Measurements from ENCODE around the gene CAMKV. TPM values are rescaled to one million over a fixed set of nuclear protein-coding genes. Genes with fewer than 3 reads are reported as not detected.
"Not testable (repeated sequence)": the region's sequence is repeated elsewhere in the genome, so short reads cannot be mapped to it uniquely, and the experiment has no call there.

The CAMKV gene
- total RNA-seq, 1 donor from 2014 or later: 1.6 TPM

DNA sequence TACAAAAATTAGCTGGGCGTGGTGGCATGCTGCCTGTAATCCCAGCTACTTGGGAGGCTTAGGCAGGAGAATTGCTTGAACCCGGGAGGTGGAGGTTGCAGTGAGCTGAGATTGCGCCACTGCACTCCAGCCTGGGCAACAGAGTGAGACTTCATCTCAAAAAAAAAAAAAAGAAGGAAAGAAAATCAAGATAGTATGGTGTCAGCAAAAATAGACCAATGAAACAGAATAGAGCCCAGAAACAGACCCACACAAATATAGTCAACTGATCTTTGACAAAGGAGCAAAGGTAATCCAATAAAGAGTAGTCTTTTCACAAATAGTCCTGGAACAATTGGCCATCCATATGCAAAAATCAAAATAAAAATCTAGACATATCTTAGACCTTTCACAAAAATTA is 46.6 kb downstream of the CAMKV start:
- H3K9me3 Mint-ChIP-seq; intact Hi-C loops (cut with micrococcal nuclease); H3K27me3 Mint-ChIP-seq; H3K36me3 Mint-ChIP-seq (ENCODE audit: low read depth); H3K4me3 Mint-ChIP-seq; H3K27ac Mint-ChIP-seq; H3K4me1 Mint-ChIP-seq; DNase-seq: not testable (repeated sequence)

DNA sequence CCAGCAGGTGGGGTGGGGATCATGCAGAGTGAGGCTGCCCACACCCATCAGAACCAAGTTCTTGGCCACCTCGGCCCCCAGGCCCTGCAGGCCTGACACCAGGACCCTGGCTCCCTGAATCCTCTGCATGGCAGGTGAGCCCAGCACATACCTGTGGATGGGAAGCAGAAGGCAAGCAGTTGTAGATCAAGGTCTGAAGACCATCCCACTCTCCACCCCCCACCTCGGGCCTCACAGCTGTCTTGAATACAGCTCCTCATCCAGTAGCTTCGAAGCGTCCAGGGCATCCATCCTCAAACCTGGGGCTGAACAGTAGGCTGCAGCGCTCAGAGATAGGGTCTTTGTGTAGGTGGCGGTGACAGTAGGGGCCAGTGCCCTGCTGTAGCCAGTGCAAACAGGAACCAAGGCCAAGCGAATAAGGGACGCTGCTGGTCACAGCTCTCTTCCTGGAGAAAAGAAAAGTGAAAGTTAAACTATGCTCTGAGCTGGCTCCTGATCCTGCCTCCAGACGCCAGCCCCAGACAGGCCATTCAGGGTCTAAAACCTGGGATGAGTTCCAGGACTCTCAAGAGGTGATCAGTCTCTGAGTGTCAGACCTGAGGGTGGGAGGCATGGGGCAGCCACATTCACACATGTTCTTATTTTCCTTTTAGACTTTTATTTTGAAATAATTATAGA is 56.1 kb downstream of the CAMKV start, which contains the start of gene UBA7:
TSS of gene UBA7 (minus strand) at position 457 of the 678 bp plus-strand sequence. CDS start at position 291, 166 bp downstream.
- Mint-ChIP-seq H3K4me3 (peak within 1 kb of the TSS; percentile 96), H3K36me3 (ENCODE audit: low read depth) (peaks cover 20% of the 10 kb centered on the region), H3K27me3 (no peaks in the 10 kb centered on the region), H3K4me1 (peaks cover 29% of the 10 kb centered on the region), H3K27ac (peak within 1 kb of the TSS; percentile 95), H3K9me3 (no peaks in the 10 kb centered on the region)
- peak; percentile 86 for DNase-seq
- intact Hi-C loops (cut with micrococcal nuclease): loop anchor here (1.0 kb wide), 1 partner anchor 11 kb away; no protein-coding TSS in a partner anchor

DNA sequence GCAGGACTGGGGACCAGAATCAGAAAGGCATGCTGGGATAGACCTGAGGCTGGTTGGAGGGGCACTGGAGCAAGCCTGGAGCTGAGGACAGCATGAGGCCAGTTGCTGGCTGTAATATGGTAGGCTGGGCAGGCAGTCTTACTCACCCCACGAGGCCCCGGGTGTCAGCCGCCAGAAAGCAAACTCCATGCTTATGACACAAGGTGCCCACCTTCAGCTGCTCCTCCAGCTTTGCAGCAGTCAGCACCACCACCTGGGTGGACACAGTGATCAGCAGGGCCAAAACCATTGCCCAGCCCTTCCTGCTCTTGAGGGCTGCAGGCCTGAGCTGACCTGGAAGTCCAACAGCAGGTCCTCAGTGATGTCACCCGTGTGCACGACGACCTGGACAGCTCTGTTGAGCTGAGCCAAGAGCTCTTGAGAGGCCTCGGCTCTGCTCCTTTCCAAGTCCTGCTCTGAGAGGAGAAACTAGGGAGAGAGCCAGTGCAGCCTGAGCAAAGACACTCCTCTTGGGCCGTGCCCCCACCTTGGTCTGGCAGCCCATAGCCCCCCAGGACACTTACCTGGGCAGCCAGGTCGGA is 56.7 kb downstream of the CAMKV start:
- DNase-seq: no peak
- intact Hi-C loops (cut with micrococcal nuclease): loop anchor here (1.0 kb wide), 1 partner anchor 11 kb away; no protein-coding TSS in a partner anchor
- peaks cover 32% of the 10 kb centered on the region for H3K4me1 Mint-ChIP-seq
- no peaks in the 10 kb centered on the region for H3K27me3 Mint-ChIP-seq
- peaks cover 20% of the 10 kb centered on the region for H3K36me3 Mint-ChIP-seq (ENCODE audit: low read depth)
- peak overlapping the region; percentile 96 for H3K4me3 Mint-ChIP-seq
- H3K27ac Mint-ChIP-seq: peak overlapping the region; percentile 95
- no peaks in the 10 kb centered on the region for H3K9me3 Mint-ChIP-seq

Other genes with a start within 250 kb of the CAMKV start
- 111 and 117 TPM in 2 replicates for gene APEH, start 195.6 kb downstream of the CAMKV start, total RNA-seq
- 7.5 and 7.6 TPM in 2 replicates for gene MST1, start 180.4 kb downstream of the CAMKV start, total RNA-seq
- gene RNF123, start 180.3 kb downstream of the CAMKV start, total RNA-seq: 42.0 and 45.6 TPM in 2 replicates
- 0.21 TPM in 1 of 2 replicates, not detected in the other for gene AMIGO3, start 150.2 kb downstream of the CAMKV start, total RNA-seq
- 43.5 and 45.8 TPM in 2 replicates for gene GMPPB, start 146.0 kb downstream of the CAMKV start, total RNA-seq
- gene IP6K1, start 83.4 kb downstream of the CAMKV start, total RNA-seq: 39.6 and 42.2 TPM in 2 replicates
- not detected in 2 replicates for gene CDHR4, start 70.0 kb downstream of the CAMKV start, total RNA-seq
- 1.1 and 1.4 TPM in 2 replicates for gene INKA1, start 66.6 kb downstream of the CAMKV start, total RNA-seq
- 91.7 and 93.6 TPM in 2 replicates for gene UBA7, start 56.0 kb downstream of the CAMKV start, total RNA-seq
- gene TRAIP, start 13.3 kb downstream of the CAMKV start, total RNA-seq: 27.1 and 30.4 TPM in 2 replicates
- 1.0 and 1.5 TPM in 2 replicates for gene MST1R, start 34.0 kb upstream of the CAMKV start, total RNA-seq
- 15.1 and 16.3 TPM in 2 replicates for gene MON1A, start 59.9 kb upstream of the CAMKV start, total RNA-seq
- 95.3 and 100 TPM in 2 replicates for gene RBM6, start 70.2 kb upstream of the CAMKV start, total RNA-seq
- 154 and 161 TPM in 2 replicates for gene RBM5, start 219.0 kb upstream of the CAMKV start, total RNA-seq